ENCODE data around the gene APLP1. TPM values are rescaled to one million over a fixed set of nuclear protein-coding genes. Genes with fewer than 3 reads are reported as not detected.

The APLP1 gene
- total RNA-seq, 4 donors from 2014 or later, result 0.67 to 5.3 (median 2.8) TPM

DNA sequence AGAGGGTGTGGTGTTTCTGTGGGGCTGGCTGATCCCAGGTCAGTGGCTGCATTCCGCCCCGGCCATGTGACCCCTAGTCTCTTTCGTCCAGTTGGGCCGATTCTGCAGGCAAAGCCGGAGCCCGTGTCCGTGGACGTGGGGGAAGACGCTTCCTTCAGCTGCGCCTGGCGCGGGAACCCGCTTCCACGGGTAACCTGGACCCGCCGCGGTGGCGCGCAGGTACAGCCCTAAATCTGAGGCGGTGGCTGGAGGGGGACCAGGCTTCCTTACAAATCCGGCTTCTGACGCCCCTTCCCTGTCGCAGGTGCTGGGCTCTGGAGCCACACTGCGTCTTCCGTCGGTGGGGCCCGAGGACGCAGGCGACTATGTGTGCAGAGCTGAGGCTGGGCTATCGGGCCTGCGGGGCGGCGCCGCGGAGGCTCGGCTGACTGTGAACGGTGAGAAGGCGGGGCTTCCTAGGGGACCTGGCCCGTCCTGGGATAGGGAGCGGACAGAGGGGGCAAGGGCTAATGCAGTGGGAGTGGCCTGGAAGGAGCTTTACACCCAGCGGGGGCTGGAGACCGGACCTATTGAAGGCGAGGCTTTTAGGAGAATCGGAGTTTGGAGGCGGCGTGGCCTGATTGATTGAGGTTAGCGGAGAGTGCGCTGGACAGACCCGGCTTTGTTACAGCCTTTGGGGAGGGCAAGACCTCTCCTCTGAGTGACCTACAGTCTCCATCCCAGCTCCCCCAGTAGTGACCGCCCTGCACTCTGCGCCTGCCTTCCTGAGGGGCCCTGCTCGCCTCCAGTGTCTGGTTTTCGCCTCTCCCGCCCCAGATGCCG is 7.3 kb upstream of the APLP1 start:
- peak; percentile 23 to 36 for DNase-seq
- intact Hi-C loops (cut with DNase I), result no loop called here
- TF ChIP-seq POLR2A (IDR thresholded peaks at IDR 0.05), result no peak
- TF ChIP-seq, protein P1, sequence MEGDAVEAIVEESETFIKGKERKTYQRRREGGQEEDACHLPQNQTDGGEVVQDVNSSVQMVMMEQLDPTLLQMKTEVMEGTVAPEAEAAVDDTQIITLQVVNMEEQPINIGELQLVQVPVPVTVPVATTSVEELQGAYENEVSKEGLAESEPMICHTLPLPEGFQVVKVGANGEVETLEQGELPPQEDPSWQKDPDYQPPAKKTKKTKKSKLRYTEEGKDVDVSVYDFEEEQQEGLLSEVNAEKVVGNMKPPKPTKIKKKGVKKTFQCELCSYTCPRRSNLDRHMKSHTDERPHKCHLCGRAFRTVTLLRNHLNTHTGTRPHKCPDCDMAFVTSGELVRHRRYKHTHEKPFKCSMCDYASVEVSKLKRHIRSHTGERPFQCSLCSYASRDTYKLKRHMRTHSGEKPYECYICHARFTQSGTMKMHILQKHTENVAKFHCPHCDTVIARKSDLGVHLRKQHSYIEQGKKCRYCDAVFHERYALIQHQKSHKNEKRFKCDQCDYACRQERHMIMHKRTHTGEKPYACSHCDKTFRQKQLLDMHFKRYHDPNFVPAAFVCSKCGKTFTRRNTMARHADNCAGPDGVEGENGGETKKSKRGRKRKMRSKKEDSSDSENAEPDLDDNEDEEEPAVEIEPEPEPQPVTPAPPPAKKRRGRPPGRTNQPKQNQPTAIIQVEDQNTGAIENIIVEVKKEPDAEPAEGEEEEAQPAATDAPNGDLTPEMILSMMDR (IDR thresholded peaks at IDR 0.05), result no peak
- Histone ChIP-seq H3K9me3 (no peaks in the 10 kb centered on the region), H3K36me3 (no peaks in the 10 kb centered on the region), H3K27me3 (no peaks in the 10 kb centered on the region), H3K4me3 (replicated peaks in 1 of 3) (no peak overlapping the region), H3K27ac (no peak overlapping the region), H3K4me1 (peaks cover 11 to 12% of the 10 kb centered on the region in 2 donors)
- 20 to 21% methylated on average over 24 to 43 of the region's 55 CpGs for WGBS, 2 donors

DNA sequence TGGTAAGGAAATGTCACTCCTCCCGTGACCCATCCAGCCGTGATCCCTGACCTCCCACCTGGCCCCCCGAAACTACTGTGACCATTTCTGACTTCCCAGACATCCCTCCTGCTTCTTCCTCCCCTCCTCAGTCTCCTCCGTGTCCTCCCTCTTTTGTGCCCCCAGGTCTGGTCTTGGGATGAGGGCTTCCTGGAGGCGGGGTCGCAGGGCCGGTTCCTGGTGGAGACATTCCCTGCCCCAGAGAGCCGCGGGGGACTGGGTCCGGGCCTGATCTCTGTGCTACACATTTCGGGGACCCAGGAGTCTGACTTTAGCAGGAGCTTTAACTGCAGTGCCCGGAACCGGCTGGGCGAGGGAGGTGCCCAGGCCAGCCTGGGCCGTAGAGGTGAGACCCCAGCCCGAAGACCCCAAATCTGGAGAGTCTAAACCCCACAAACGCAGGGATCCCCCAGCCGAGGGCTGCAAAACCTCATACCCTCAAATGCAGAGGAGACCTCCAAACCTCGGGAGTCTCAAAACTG is 6.7 kb upstream of the APLP1 start:
- H3K4me3 ChIP-seq (replicated peaks in 1 of 3), result no peak overlapping the region
- H3K36me3 ChIP-seq, result no peaks in the 10 kb centered on the region
- intact Hi-C loops (cut with DNase I), result no loop called here
- H3K27ac ChIP-seq, result no peak overlapping the region
- WGBS, 2 donors, result 50 to 56% methylated on average over 16 to 18 of the region's 19 CpGs
- no peaks in the 10 kb centered on the region for H3K27me3 ChIP-seq
- TF ChIP-seq POLR2A (IDR thresholded peaks at IDR 0.05), result no peak
- TF ChIP-seq, protein P1 (IDR thresholded peaks at IDR 0.05), result no peak
- no peak for DNase-seq
- peaks cover 5% of the 10 kb centered on the region in 2 donors for H3K4me1 ChIP-seq
- H3K9me3 ChIP-seq, result no peaks in the 10 kb centered on the region

DNA sequence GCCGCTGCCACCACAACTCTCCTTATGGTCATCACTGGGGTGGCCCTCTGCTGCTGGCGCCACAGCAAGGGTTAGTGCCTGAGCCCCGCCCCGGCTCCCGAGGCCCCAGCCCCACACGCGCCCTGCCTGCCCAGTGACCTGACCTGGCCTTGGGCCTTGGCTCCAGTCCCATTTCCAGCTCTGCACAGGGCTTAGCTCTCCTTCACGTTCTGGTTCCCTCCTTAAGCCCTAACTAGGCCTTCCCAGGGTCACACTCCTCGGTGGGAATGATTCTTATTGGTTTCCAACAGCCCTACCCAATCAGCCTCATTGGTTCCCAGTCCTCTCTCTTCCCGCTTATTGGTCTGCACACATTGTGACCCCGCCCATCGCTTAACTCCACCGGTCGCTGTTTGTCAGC is 5.8 kb upstream of the APLP1 start:
- Histone ChIP-seq H3K4me1 (no peaks in the 10 kb centered on the region), H3K27me3 (no peaks in the 10 kb centered on the region), H3K4me3 (replicated peaks in 1 of 3) (no peak overlapping the region), H3K27ac (no peak overlapping the region), H3K36me3 (no peaks in the 10 kb centered on the region), H3K9me3 (no peaks in the 10 kb centered on the region)
- no peak for DNase-seq
- no peak for TF ChIP-seq POLR2A (IDR thresholded peaks at IDR 0.05)
- TF ChIP-seq, protein P1 (IDR thresholded peaks at IDR 0.05), result no peak
- 85 to 89% methylated on average over 13 to 14 of the region's 14 CpGs for WGBS, 2 donors
- intact Hi-C loops (cut with DNase I), result no loop called here

DNA sequence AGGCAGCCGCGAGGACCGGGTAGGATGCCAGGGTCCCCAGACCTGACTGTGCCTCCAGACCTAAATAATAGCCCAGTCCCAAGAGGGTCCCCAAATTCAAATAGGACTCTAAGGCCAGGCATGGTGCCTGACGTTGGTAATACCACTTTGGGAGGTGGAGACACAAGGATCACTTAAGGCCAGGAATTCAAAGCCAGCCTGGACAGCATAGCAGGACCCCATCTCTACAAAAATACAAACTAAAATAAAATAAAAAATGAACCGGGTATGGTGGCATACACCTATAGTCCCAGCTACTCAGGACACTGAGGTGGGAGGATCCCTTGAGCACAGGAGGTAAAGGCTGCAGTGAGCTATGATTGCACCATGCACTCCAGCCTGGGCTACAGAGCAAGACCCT is 5.4 kb upstream of the APLP1 start:
- no peak for DNase-seq
- intact Hi-C loops (cut with DNase I), result no loop called here
- Histone ChIP-seq H3K4me3 (replicated peaks in 1 of 3) (no peak overlapping the region), H3K27ac (no peak overlapping the region), H3K36me3 (no peaks in the 10 kb centered on the region), H3K9me3 (no peaks in the 10 kb centered on the region), H3K4me1 (no peaks in the 10 kb centered on the region), H3K27me3 (no peaks in the 10 kb centered on the region)
- TF ChIP-seq POLR2A (IDR thresholded peaks at IDR 0.05), result no peak
- TF ChIP-seq, protein P1 (IDR thresholded peaks at IDR 0.05), result no peak
- WGBS, 2 donors, result 89 to 91% methylated on average over 5 of the region's 5 CpGs

DNA sequence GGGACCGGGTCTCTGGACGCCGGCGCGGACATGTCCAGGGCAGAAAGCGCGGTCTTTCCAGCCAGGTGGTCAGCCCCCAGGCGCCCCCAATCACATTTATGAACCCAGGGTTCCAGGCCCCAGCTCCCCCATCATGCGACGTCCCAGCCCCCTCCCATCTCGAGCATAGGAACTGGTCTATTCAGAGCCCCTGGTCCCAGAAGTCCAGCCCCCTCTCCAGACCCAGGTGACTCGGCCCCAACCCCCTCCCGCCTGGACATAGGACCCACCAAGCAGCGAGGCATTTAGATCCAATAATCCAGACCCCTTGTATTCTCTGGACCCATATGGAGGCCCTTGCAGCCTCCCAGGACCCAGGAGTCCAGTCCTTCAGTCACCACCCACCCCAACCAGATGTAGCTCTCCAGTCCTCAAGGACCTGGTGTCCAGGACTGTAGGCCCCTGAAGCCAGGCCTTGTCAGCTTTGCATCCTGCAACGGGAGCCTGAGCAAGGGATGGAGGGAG is 501 bp downstream of the APLP1 start:
- TF ChIP-seq, protein P1 (IDR thresholded peaks at IDR 0.05), result no peak
- TF ChIP-seq POLR2A (IDR thresholded peaks at IDR 0.05), result no peak
- WGBS, 2 donors, result 7 to 8% methylated on average over 7 to 9 of the region's 15 CpGs
- Histone ChIP-seq H3K9me3 (no peaks in the 10 kb centered on the region), H3K27me3 (no peaks in the 10 kb centered on the region), H3K4me1 (peaks cover 15 to 18% of the 10 kb centered on the region in 2 donors), H3K36me3 (no peaks in the 10 kb centered on the region), H3K27ac (no peak overlapping the region), H3K4me3 (replicated peaks in 1 of 3) (peak overlapping the region in 1 of 3 donors; percentile 32)
- no peak for DNase-seq
- intact Hi-C loops (cut with DNase I), result no loop called here

All from thyroid gland (tissue), 4 donors.